Bronchial epithelial cell (primary cell): ENCODE data around the gene LALBA. TPM values are rescaled to one million over a fixed set of nuclear protein-coding genes. Genes with fewer than 3 reads are reported as not detected.

ENCODE experiments used
- DNase-seq: peaks from one replicate; pipeline ENCODE4 v3.0.0-alpha.2; 2010; ENCODE audit warnings: low read depth
- FAIRE-seq: peaks from 2 replicates; lab custom pipeline; 2011; peaks lifted over from hg19 to GRCh38; lab: Jason Lieb, UNC
- H3K27me3 ChIP-seq: 2 replicates; pipeline ENCODE4 v1.5.1; 2011; ENCODE audit warnings: low read length; ENCODE audit not compliant: control insufficient read depth, insufficient read depth
- H3K36me3 ChIP-seq: 2 replicates; pipeline ENCODE4 v1.5.1; 2011; ENCODE audit warnings: low read length; ENCODE audit not compliant: control insufficient read depth, insufficient read depth
- H3K4me3 ChIP-seq: 2 replicates; pipeline ENCODE4 v1.5.1; 2011; ENCODE audit warnings: mild to moderate bottlenecking, low read depth, low read length, control low read depth
- total RNA-seq: library from RNA; depleted of rRNA; stranded (reverse); fragments of >200 nt; gene quantifications from 2 replicates; pipeline ENCODE4 v1.2.1, GENCODE V29; 2014
- TF ChIP-seq, protein P1 (sequence below): IDR thresholded peaks from 2 replicates; pipeline ENCODE4 v1.5.1; 2011; ENCODE audit warnings: mild to moderate bottlenecking, moderate library complexity, low read length, control low read depth, inconsistent platforms; ENCODE audit not compliant: insufficient read depth, severe bottlenecking

Gene LALBA
- total RNA-seq, 1 donor from 2014 or later = not detected

DNA sequence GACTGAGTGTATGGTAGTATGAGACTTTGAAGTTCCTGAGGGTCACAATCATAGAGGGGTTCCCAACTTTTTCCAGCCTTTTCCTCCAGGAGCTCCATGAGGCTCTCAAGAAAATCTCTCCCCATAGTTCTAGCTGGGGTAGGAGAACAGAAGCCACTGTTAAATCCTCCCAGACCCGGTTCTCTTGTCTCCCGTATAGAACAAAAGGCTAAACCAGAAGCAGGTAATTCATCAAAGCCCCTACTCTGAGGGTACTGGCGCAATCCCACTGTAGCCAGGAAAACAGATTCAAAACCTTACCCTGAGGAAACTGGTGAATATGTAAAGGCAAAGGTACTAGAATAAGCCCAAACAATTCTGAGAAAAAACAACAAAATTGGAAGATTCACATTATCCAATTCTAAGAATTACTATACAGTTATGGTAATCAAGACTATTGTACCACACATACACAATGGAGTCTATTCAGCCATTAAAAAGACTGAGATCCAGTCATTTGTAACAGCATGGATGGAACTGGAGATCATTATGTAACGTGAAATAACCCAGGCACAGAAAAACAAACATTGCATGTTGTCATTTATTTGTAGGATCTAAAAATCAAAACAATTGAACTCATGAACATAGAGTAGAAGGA lies 23.9 kb downstream of the LALBA start:
- no peak for FAIRE-seq
- TF ChIP-seq, protein P1, sequence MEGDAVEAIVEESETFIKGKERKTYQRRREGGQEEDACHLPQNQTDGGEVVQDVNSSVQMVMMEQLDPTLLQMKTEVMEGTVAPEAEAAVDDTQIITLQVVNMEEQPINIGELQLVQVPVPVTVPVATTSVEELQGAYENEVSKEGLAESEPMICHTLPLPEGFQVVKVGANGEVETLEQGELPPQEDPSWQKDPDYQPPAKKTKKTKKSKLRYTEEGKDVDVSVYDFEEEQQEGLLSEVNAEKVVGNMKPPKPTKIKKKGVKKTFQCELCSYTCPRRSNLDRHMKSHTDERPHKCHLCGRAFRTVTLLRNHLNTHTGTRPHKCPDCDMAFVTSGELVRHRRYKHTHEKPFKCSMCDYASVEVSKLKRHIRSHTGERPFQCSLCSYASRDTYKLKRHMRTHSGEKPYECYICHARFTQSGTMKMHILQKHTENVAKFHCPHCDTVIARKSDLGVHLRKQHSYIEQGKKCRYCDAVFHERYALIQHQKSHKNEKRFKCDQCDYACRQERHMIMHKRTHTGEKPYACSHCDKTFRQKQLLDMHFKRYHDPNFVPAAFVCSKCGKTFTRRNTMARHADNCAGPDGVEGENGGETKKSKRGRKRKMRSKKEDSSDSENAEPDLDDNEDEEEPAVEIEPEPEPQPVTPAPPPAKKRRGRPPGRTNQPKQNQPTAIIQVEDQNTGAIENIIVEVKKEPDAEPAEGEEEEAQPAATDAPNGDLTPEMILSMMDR = no peak

DNA sequence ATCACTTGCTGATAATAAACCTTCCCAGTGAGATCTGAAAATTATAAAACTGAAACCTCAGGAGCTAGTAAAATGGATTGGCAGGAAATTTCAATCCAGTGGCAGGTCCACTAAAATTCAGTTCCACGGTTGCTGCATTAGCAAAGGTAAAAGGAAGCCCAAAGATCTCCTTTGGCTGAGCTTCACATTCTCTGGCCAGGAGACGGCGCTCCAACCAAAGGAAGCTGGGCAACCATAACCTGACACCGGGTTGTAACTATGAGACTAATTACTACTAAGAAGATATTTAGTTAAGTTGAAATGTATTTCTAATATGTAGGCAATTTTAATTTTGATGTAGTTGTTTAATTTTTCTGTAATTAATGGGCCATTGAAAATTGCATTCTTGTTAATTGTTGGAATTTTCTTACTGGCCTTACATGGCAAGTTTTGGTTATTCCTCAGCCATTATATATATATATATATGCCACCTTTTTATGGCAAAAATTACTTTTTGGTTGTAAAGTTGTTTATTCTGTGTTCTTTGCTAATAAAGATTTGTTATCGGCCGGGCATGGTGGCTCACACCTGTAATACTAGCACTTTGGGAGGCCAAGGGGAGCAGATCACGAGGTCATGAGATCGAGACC lies 27.4 kb downstream of the LALBA start:
- DNase-seq (peak; percentile 22), FAIRE-seq (no peak)
- TF ChIP-seq, protein P1 = peak; percentile 54
- Histone ChIP-seq H3K27me3 (no peaks in the 10 kb centered on the region), H3K36me3 (no peaks in the 10 kb centered on the region), H3K4me3 (no peak overlapping the region)

More for the DNA sequence above, 23.9 kb downstream of the LALBA start:
- H3K27me3 ChIP-seq = no peaks in the 10 kb centered on the region
- no peak for DNase-seq
- H3K4me3 ChIP-seq = no peak overlapping the region
- H3K36me3 ChIP-seq = no peaks in the 10 kb centered on the region

DNA sequence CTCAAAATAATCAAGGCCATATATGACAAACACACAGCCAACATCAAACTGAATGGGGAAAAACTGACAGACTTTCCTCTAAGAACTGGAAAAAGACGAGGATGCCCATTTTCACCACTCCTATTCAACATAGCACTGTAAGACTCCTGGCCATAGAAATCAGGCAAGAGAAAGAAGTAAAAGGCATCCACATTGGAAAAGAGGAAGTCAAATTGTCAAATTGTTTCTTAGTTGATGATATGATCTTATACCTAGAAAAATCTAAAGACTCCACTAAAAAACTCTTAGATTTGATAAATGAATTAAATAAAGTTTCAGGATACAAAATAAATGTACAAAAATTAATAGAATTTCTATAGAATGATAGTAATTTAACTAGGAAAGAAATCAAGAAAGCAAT lies 33.2 kb downstream of the LALBA start:
- Histone ChIP-seq H3K27me3 (no peaks in the 10 kb centered on the region), H3K4me3 (no peak overlapping the region), H3K36me3 (no peaks in the 10 kb centered on the region)
- FAIRE-seq = no peak
- no peak for DNase-seq
- TF ChIP-seq, protein P1 = no peak

DNA sequence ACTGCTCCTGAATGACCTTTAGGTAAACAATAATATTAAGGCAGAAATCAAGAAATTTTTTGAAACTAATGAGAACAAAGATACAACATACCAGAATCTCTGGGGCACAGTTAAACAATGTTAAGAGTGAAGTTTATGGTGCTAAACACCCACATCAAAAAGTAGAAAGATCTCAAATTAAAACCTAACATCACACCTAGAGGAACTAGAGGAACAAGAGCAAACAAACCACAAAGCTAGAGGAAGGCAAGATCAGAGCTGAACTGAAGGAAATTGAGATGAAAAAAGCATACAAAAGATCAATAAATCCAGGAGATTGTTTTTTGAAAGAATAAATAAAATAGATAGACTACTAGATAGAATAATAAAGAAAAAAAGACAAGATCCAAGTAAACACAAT lies 37.2 kb downstream of the LALBA start:
- TF ChIP-seq, protein P1 = no peak
- Histone ChIP-seq H3K36me3 (no peaks in the 10 kb centered on the region), H3K27me3 (no peaks in the 10 kb centered on the region), H3K4me3 (no peak overlapping the region)
- FAIRE-seq (no peak), DNase-seq (no peak)

DNA sequence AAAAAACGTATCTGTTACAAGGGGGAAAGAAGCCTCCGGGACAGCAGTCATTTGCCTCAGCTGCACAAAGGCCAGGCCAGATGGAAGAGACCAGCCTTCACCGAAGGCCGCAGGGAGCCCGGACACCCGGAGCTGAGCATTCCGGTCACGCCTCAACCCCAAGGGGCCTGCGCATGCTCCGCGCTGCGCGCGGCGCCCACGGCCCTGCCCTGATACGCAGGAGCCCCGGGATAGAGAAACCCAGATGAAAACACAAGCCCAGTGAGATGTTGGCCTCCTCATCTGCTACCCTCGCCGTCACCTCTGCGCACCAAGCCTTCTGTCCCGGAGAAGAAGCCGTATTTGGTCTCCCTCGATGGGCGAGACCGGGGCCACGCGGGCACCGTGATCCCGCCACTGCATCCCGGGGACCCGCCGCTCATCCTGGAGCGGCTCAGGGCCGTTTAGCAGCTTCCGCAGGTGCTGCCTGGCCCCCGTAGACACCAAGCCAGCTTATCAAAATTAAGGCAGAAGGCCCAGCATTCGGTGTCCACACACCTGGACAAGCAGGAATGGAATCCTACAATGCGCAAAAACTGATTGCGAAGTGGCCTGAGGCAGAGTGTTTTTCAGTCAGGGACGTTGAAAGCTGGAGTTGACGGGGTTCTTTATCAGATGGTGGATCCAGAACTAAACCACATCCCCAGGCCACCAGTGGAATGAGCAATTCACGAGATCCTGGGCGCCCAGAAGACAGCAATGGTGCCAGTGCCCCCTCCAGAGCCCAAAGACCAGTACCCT lies 41.8 kb downstream of the LALBA start:
- no peaks in the 10 kb centered on the region for H3K27me3 ChIP-seq
- H3K4me3 ChIP-seq = no peak overlapping the region
- DNase-seq = no peak
- TF ChIP-seq, protein P1 = no peak
- FAIRE-seq = no peak
- no peaks in the 10 kb centered on the region for H3K36me3 ChIP-seq
